Calu3 (cell line): ENCODE data around the gene PRKCA. TPM values are rescaled to one million over a fixed set of nuclear protein-coding genes. Genes with fewer than 3 reads are reported as not detected.

ENCODE experiments used
- BruUV-seq: library from RNA; stranded (reverse); fragments of 400-500 nt; replicated peaks from 2 replicates; lab custom pipeline; 2021; lab: Mats Ljungman, UMichigan
- CTCF ChIA-PET: fragments of 300-600 bp; sonication (Branson Sonifier 250); formaldehyde crosslinking; loops from one replicate; lab custom pipeline; 2022; ENCODE audit warnings: antibody characterized with exemption; lab: Charles Lee
- DNase-seq: peaks from one replicate; pipeline ENCODE4 v3.0.0; 2022
- H3K27ac Mint-ChIP-seq: one replicate; pipeline ENCODE4 v1.8.0; 2022; ENCODE audit warnings: mixed read lengths; ENCODE audit not compliant: unreplicated experiment
- H3K27me3 Mint-ChIP-seq: one replicate; pipeline ENCODE4 v1.8.0; 2022; ENCODE audit warnings: mixed read lengths; ENCODE audit not compliant: unreplicated experiment
- H3K36me3 Mint-ChIP-seq: one replicate; pipeline ENCODE4 v1.8.0; 2022; ENCODE audit warnings: mild to moderate bottlenecking, moderate library complexity, mixed read lengths; ENCODE audit not compliant: insufficient read depth, unreplicated experiment
- H3K4me1 Mint-ChIP-seq: one replicate; pipeline ENCODE4 v1.8.0; 2022; ENCODE audit warnings: mild to moderate bottlenecking, low read depth, mixed read lengths; ENCODE audit not compliant: unreplicated experiment
- H3K4me3 Mint-ChIP-seq: one replicate; pipeline ENCODE4 v1.8.0; 2022; ENCODE audit warnings: mild to moderate bottlenecking, low read depth, moderate library complexity, mixed read lengths; ENCODE audit not compliant: unreplicated experiment
- H3K9me3 Mint-ChIP-seq: one replicate; pipeline ENCODE4 v1.8.0; 2022; ENCODE audit warnings: low read depth, mixed read lengths; ENCODE audit not compliant: unreplicated experiment
- CTCF ChIP-seq: fragments of 200-600 bp; IDR thresholded peaks from one replicate; pipeline ENCODE4 v1.8.0; 2022; ENCODE audit warnings: antibody characterized with exemption; ENCODE audit not compliant: unreplicated experiment
- intact Hi-C: fragments of 100-400 bp; cut with micrococcal nuclease; formaldehyde crosslinking; loops from one replicate; pipeline ENCODE4 v1.10.0; 2022; ENCODE audit not compliant: unreplicated experiment
- total RNA-seq: library from RNA; stranded (reverse); gene quantifications from 2 replicates; pipeline ENCODE4 v1.2.3, GENCODE V29; 2022

The PRKCA gene
- total RNA-seq, 1 experiment from 2014 or later, result 126 TPM

GRCh38 chr17:66635386-66636045 is 333.1 kb downstream of the PRKCA start:
- no peak overlapping the region for H3K4me3 Mint-ChIP-seq
- BruUV-seq, result no TSS peak
- H3K9me3 Mint-ChIP-seq, result no peaks in the 10 kb centered on the region
- peaks cover 16% of the 10 kb centered on the region for H3K4me1 Mint-ChIP-seq
- no peaks in the 10 kb centered on the region for H3K27me3 Mint-ChIP-seq
- CTCF ChIA-PET, result interaction anchor here (0.6 kb wide), 1 partner anchor 78 kb away, joined by 3 read pairs; no protein-coding TSS in a partner anchor
- H3K36me3 Mint-ChIP-seq, result no peaks in the 10 kb centered on the region
- no peak overlapping the region for H3K27ac Mint-ChIP-seq
- no peak for DNase-seq
- no peak for TF ChIP-seq CTCF
- intact Hi-C loops, result no loop called here

- no peak for DNase-seq
- H3K9me3 Mint-ChIP-seq, result no peaks in the 10 kb centered on the region
- H3K36me3 Mint-ChIP-seq, result no peaks in the 10 kb centered on the region
- H3K4me1 Mint-ChIP-seq, result peaks cover 16% of the 10 kb centered on the region
- CTCF ChIA-PET, result interaction anchor here (0.6 kb wide), 1 partner anchor 77 kb away, joined by 3 read pairs; no protein-coding TSS in a partner anchor
- H3K27ac Mint-ChIP-seq, result no peak overlapping the region
- no peaks in the 10 kb centered on the region for H3K27me3 Mint-ChIP-seq
- BruUV-seq, result no TSS peak
- H3K4me3 Mint-ChIP-seq, result no peak overlapping the region
- intact Hi-C loops, result no loop called here
- no peak for TF ChIP-seq CTCF
Observed at GRCh38 chr17:66636111-66636510, 333.7 kb downstream of the PRKCA start.

- H3K27ac Mint-ChIP-seq, result no peak overlapping the region
- H3K9me3 Mint-ChIP-seq, result no peaks in the 10 kb centered on the region
- H3K4me3 Mint-ChIP-seq, result no peak overlapping the region
- H3K36me3 Mint-ChIP-seq, result peaks cover 5% of the 10 kb centered on the region
- H3K4me1 Mint-ChIP-seq, result peaks cover 16% of the 10 kb centered on the region
- no peak for DNase-seq
- intact Hi-C loops, result no loop called here
- BruUV-seq, result no TSS peak
- no peak for TF ChIP-seq CTCF
- CTCF ChIA-PET, result no interaction called here
- no peaks in the 10 kb centered on the region for H3K27me3 Mint-ChIP-seq
Observed at GRCh38 chr17:66637491-66637890, 335.1 kb downstream of the PRKCA start.

- peaks cover 5% of the 10 kb centered on the region for H3K36me3 Mint-ChIP-seq
- no peaks in the 10 kb centered on the region for H3K9me3 Mint-ChIP-seq
- intact Hi-C loops, result no loop called here
- no peak for DNase-seq
- BruUV-seq, result no TSS peak
- no peak overlapping the region for H3K27ac Mint-ChIP-seq
- no peak overlapping the region for H3K4me3 Mint-ChIP-seq
- no peaks in the 10 kb centered on the region for H3K27me3 Mint-ChIP-seq
- CTCF ChIA-PET, result no interaction called here
- no peak for TF ChIP-seq CTCF
- peaks cover 16% of the 10 kb centered on the region for H3K4me1 Mint-ChIP-seq
Observed at GRCh38 chr17:66638707-66639479, 336.5 kb downstream of the PRKCA start.
